HEK293 (cell line): ENCODE data around the gene LIPA.

Experiments used
- CTCF ChIA-PET: fragments of 350-600 bp; formaldehyde crosslinking; extraction: SDS; loops from one replicate; lab custom pipeline; 2021; ENCODE audit warnings: antibody characterized with exemption; lab: Yijun Ruan, JAX
- POLR2A ChIA-PET: fragments of 300-600 bp; formaldehyde crosslinking; extraction: SDS; loops from one replicate; lab custom pipeline; 2020; ENCODE audit warnings: antibody characterized with exemption, inconsistent platforms; lab: Yijun Ruan, JAX
- H3K27ac ChIP-seq: fragments of 200-500 bp; sonication (Bioruptor generic); 2 replicates; pipeline ENCODE4 v1.5.1; 2014; ENCODE audit warnings: low read depth, low read length, control low read depth, inconsistent platforms; ENCODE audit errors: extremely low read depth
- H3K36me3 ChIP-seq, 2 experiments: fragments of 200-500 bp in 1 of 2; sonication (Bioruptor generic) in 1 of 2; 1 replicate in 1 of 2; 2 replicates in 1 of 2; pipeline ENCODE4 v1.5.1; 2014 to 2017; ENCODE audit warnings: inconsistent platforms in 2 of 2, low read length in 2 of 2; ENCODE audit not compliant: control insufficient read depth in 2 of 2, insufficient read depth in 1 of 2
- H3K4me1 ChIP-seq: fragments of 200-500 bp; sonication (Bioruptor generic); 2 replicates; pipeline ENCODE4 v1.5.1; 2014; ENCODE audit warnings: mild to moderate bottlenecking, low read length, inconsistent platforms; ENCODE audit not compliant: control insufficient read depth, insufficient read depth
- H3K4me3 ChIP-seq: 2 replicates; pipeline ENCODE4 v1.5.1; 2011; ENCODE audit warnings: low read depth, mild to moderate bottlenecking, control low read depth, low read length, moderate library complexity
- H3K9me3 ChIP-seq: fragments of 200-500 bp; sonication (Bioruptor generic); 2 replicates; pipeline ENCODE4 v1.5.1; 2014; ENCODE audit warnings: low read depth, low read length, inconsistent platforms; ENCODE audit not compliant: control insufficient read depth, insufficient read depth
- CTCF ChIP-seq: fragments of 450-650 bp; formaldehyde crosslinking; IDR thresholded peaks from 2 replicates; pipeline ENCODE4 v1.5.1; 2016; ENCODE audit warnings: missing biosample characterization, missing genetic modification characterization
- GLIS2 ChIP-seq: fragments of 450-650 bp; formaldehyde crosslinking; IDR thresholded peaks from 2 replicates; pipeline ENCODE4 v1.5.1; 2016; ENCODE audit warnings: missing biosample characterization, missing genetic modification characterization
- INSM2 ChIP-seq: fragments of 450-650 bp; formaldehyde crosslinking; IDR thresholded peaks from 2 replicates; pipeline ENCODE4 v1.5.1; 2016; ENCODE audit warnings: missing biosample characterization, missing genetic modification characterization
- KLF1 ChIP-seq: fragments of 450-650 bp; formaldehyde crosslinking; IDR thresholded peaks from 2 replicates; pipeline ENCODE4 v1.5.1; 2016; ENCODE audit warnings: missing biosample characterization, missing genetic modification characterization
- KLF9 ChIP-seq: fragments of 450-650 bp; formaldehyde crosslinking; IDR thresholded peaks from 2 replicates; pipeline ENCODE4 v1.5.1; 2016; ENCODE audit warnings: missing biosample characterization, missing genetic modification characterization, low read depth
- SCRT2 ChIP-seq: fragments of 450-650 bp; formaldehyde crosslinking; IDR thresholded peaks from 2 replicates; pipeline ENCODE4 v1.5.1; 2016; ENCODE audit warnings: missing biosample characterization, missing genetic modification characterization
- SETDB1 ChIP-seq: IDR thresholded peaks from one replicate; pipeline ENCODE4 v1.6.1; 2017; ENCODE audit warnings: mild to moderate bottlenecking, low read length, moderate library complexity, mixed read lengths; ENCODE audit not compliant: insufficient read length
- SP2 ChIP-seq: fragments of 450-650 bp; formaldehyde crosslinking; IDR thresholded peaks from 2 replicates; pipeline ENCODE4 v1.5.1; 2016; ENCODE audit warnings: missing biosample characterization, missing genetic modification characterization
- ZIC2 ChIP-seq: fragments of 450-650 bp; formaldehyde crosslinking; IDR thresholded peaks from 2 replicates; pipeline ENCODE4 v1.5.1; 2016; ENCODE audit warnings: missing biosample characterization, missing genetic modification characterization
- ZNF146 ChIP-seq: fragments of 450-650 bp; formaldehyde crosslinking; IDR thresholded peaks from 2 replicates; pipeline ENCODE4 v1.5.1; 2016; ENCODE audit warnings: missing biosample characterization, missing genetic modification characterization
- ZNF184 ChIP-seq: fragments of 450-650 bp; IDR thresholded peaks from 2 replicates; pipeline ENCODE4 v1.5.1; 2018; ENCODE audit warnings: missing biosample characterization, mild to moderate bottlenecking, missing genetic modification characterization
- ZNF2 ChIP-seq: fragments of 450-650 bp; formaldehyde crosslinking; IDR thresholded peaks from 2 replicates; pipeline ENCODE4 v1.5.1; 2016; ENCODE audit warnings: missing biosample characterization, missing genetic modification characterization
- ZNF211 ChIP-seq: fragments of 450-650 bp; formaldehyde crosslinking; IDR thresholded peaks from 2 replicates; pipeline ENCODE4 v1.5.1; 2016; ENCODE audit warnings: low read depth, missing biosample characterization, missing genetic modification characterization
- ZNF354C ChIP-seq: fragments of 450-650 bp; formaldehyde crosslinking; IDR thresholded peaks from 2 replicates; pipeline ENCODE4 v1.5.1; 2016; ENCODE audit warnings: missing biosample characterization, missing genetic modification characterization, low read depth, borderline replicate concordance
- ZNF398 ChIP-seq: fragments of 450-650 bp; formaldehyde crosslinking; IDR thresholded peaks from 2 replicates; pipeline ENCODE4 v1.5.1; 2017; ENCODE audit warnings: missing biosample characterization, missing genetic modification characterization
- ZNF404 ChIP-seq: fragments of 450-650 bp; formaldehyde crosslinking; IDR thresholded peaks from 2 replicates; pipeline ENCODE4 v1.5.1; 2017; ENCODE audit warnings: missing biosample characterization, missing genetic modification characterization
- ZNF423 ChIP-seq: fragments of 450-650 bp; formaldehyde crosslinking; IDR thresholded peaks from 2 replicates; pipeline ENCODE4 v1.5.1; 2016; ENCODE audit warnings: missing biosample characterization, missing genetic modification characterization
- ZNF488 ChIP-seq: fragments of 450-650 bp; formaldehyde crosslinking; IDR thresholded peaks from 2 replicates; pipeline ENCODE4 v1.5.1; 2016; ENCODE audit warnings: missing biosample characterization, missing genetic modification characterization
- ZNF626 ChIP-seq: fragments of 450-650 bp; sonication (Bioruptor Pico); formaldehyde crosslinking; IDR thresholded peaks from 2 replicates; pipeline ENCODE4 v1.5.1; 2018; ENCODE audit warnings: missing biosample characterization, missing genetic modification characterization, inconsistent platforms
- ZNF707 ChIP-seq: fragments of 450-650 bp; formaldehyde crosslinking; IDR thresholded peaks from 2 replicates; pipeline ENCODE4 v1.5.1; 2016; ENCODE audit warnings: missing biosample characterization, missing genetic modification characterization
- ZNF777 ChIP-seq: fragments of 450-650 bp; formaldehyde crosslinking; IDR thresholded peaks from 2 replicates; pipeline ENCODE4 v1.5.1; 2017; ENCODE audit warnings: missing biosample characterization, missing genetic modification characterization, borderline replicate concordance
- TF ChIP-seq, protein P1 (sequence below): fragments of 450-650 bp; formaldehyde crosslinking; IDR thresholded peaks from 2 replicates; pipeline ENCODE4 v1.5.1; 2017; ENCODE audit warnings: missing biosample characterization, mild to moderate bottlenecking, missing genetic modification characterization, moderate library complexity
- TF ChIP-seq, protein P2 (sequence below): fragments of 450-650 bp; formaldehyde crosslinking; IDR thresholded peaks from 2 replicates; pipeline ENCODE4 v1.5.1; 2016; ENCODE audit warnings: missing biosample characterization, missing genetic modification characterization
- TF ChIP-seq, protein P3 (sequence below): fragments of 450-650 bp; formaldehyde crosslinking; conservative IDR thresholded peaks from 2 replicates; pipeline ENCODE4 v1.5.1; 2016; ENCODE audit warnings: low read depth, missing biosample characterization, missing genetic modification characterization

The LIPA gene

GRCh38 chr10:89206402-89207180, 45.0 kb downstream of the LIPA start:
- Histone ChIP-seq H3K9me3 (no peaks in the 10 kb centered on the region), H3K4me1 (peaks cover 4% of the 10 kb centered on the region; the same call in 1 of the 2 replicates), H3K36me3 (no peaks in the 10 kb centered on the region), H3K4me3 (peak overlapping the region; percentile 38), H3K27ac (peak overlapping the region; percentile 2; the same call in 1 of the 2 replicates)
- ChIA-PET CTCF (interaction anchor here (0.7 to 6.4 kb wide), 7 partner anchors 9 to 273 kb away, joined by 3 to 43 read pairs (median 4); no protein-coding TSS in a partner anchor), POLR2A (interaction anchor here (1.8 kb wide), 1 partner anchor 214 kb away, joined by 7 read pairs; no protein-coding TSS in a partner anchor)
- no peak; the same call in 1 of the 2 replicates for TF ChIP-seq CTCF
- no peak for TF ChIP-seq ZNF488 (tag by site-specific recombination)
- no peak for TF ChIP-seq KLF9 (tag by site-specific recombination)
- no peak for TF ChIP-seq ZNF404 (tag by site-specific recombination)
- peak; percentile 57 for TF ChIP-seq SCRT2 (tag by site-specific recombination)
- TF ChIP-seq ZNF354C (tag by site-specific recombination): no peak
- TF ChIP-seq ZNF423 (tag by site-specific recombination): no peak; the same call in 1 of the 2 replicates
- no peak for TF ChIP-seq ZNF398 (tag by site-specific recombination)
- TF ChIP-seq, protein P1, sequence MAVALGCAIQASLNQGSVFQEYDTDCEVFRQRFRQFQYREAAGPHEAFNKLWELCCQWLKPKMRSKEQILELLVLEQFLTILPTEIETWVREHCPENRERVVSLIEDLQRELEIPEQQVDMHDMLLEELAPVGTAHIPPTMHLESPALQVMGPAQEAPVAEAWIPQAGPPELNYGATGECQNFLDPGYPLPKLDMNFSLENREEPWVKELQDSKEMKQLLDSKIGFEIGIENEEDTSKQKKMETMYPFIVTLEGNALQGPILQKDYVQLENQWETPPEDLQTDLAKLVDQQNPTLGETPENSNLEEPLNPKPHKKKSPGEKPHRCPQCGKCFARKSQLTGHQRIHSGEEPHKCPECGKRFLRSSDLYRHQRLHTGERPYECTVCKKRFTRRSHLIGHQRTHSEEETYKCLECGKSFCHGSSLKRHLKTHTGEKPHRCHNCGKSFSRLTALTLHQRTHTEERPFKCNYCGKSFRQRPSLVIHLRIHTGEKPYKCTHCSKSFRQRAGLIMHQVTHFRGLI: no peak
- TF ChIP-seq INSM2 (tag by site-specific recombination): no peak
- TF ChIP-seq ZIC2 (tag by site-specific recombination): peak; percentile 69
- no peak for TF ChIP-seq ZNF707 (tag by site-specific recombination)
- TF ChIP-seq ZNF2 (tag by site-specific recombination): no peak
- 0 out of 2 replicates have a peak, but pooled peaks have one; percentile 8 for TF ChIP-seq KLF1 (tag by site-specific recombination)
- no peak for TF ChIP-seq ZNF626 (tag by site-specific recombination)
- TF ChIP-seq, protein P2, sequence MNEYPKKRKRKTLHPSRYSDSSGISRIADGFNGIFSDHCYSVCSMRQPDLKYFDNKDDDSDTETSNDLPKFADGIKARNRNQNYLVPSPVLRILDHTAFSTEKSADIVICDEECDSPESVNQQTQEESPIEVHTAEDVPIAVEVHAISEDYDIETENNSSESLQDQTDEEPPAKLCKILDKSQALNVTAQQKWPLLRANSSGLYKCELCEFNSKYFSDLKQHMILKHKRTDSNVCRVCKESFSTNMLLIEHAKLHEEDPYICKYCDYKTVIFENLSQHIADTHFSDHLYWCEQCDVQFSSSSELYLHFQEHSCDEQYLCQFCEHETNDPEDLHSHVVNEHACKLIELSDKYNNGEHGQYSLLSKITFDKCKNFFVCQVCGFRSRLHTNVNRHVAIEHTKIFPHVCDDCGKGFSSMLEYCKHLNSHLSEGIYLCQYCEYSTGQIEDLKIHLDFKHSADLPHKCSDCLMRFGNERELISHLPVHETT: no peak
- TF ChIP-seq ZNF777 (tag by site-specific recombination): peak; percentile 59; the same call in 1 of the 2 replicates
- 0 out of 2 replicates have a peak, but pooled peaks have one; percentile 37 for TF ChIP-seq GLIS2 (tag by site-specific recombination)
- no peak for TF ChIP-seq SETDB1
- TF ChIP-seq ZNF184 (tag by site-specific recombination): no peak
- 0 out of 2 replicates have a peak, but pooled peaks have one; percentile 8 for TF ChIP-seq SP2 (tag by site-specific recombination)
- TF ChIP-seq, protein P3, sequence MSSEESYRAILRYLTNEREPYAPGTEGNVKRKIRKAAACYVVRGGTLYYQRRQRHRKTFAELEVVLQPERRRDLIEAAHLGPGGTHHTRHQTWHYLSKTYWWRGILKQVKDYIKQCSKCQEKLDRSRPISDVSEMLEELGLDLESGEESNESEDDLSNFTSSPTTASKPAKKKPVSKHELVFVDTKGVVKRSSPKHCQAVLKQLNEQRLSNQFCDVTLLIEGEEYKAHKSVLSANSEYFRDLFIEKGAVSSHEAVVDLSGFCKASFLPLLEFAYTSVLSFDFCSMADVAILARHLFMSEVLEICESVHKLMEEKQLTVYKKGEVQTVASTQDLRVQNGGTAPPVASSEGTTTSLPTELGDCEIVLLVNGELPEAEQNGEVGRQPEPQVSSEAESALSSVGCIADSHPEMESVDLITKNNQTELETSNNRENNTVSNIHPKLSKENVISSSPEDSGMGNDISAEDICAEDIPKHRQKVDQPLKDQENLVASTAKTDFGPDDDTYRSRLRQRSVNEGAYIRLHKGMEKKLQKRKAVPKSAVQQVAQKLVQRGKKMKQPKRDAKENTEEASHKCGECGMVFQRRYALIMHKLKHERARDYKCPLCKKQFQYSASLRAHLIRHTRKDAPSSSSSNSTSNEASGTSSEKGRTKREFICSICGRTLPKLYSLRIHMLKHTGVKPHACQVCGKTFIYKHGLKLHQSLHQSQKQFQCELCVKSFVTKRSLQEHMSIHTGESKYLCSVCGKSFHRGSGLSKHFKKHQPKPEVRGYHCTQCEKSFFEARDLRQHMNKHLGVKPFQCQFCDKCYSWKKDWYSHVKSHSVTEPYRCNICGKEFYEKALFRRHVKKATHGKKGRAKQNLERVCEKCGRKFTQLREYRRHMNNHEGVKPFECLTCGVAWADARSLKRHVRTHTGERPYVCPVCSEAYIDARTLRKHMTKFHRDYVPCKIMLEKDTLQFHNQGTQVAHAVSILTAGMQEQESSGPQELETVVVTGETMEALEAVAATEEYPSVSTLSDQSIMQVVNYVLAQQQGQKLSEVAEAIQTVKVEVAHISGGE (tag by site-specific recombination): peak; percentile 50; the same call in 1 of the 2 replicates
- no peak for TF ChIP-seq ZNF146 (tag by site-specific recombination)
- no peak for TF ChIP-seq ZNF211 (tag by site-specific recombination)
